ENCODE measurements around the gene HSPA4.

DNA sequence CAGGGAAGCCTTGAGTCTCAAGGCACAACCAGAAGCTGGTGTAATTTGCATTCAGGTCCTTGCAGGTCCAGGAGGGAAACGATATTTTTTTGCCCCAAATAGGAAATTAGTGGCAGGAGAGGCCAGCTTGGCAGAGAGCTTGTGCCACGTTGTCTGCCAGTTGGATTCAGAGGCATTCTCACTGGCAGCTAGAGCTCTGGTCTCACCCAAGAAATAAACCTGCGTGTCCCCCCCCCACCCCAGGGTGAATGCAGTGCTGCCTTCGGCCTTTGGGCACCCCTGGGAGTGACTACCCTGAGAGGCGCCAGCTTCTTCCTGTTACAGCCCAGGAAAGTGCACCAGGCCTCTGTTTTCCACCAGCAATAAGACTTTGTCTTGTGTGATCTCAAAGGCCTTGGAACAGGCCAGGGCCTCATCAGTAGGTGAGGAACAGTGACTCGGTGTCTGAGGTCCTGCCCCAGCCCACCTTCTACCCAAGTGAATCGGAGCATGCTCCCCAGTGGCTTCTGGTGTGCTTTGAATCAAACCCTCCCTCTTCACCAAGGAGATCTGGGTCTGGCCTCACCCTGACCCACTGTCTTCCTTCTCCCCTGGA lies 68.4 kb downstream of the HSPA4 start:
- TF ChIP-seq, protein P1, sequence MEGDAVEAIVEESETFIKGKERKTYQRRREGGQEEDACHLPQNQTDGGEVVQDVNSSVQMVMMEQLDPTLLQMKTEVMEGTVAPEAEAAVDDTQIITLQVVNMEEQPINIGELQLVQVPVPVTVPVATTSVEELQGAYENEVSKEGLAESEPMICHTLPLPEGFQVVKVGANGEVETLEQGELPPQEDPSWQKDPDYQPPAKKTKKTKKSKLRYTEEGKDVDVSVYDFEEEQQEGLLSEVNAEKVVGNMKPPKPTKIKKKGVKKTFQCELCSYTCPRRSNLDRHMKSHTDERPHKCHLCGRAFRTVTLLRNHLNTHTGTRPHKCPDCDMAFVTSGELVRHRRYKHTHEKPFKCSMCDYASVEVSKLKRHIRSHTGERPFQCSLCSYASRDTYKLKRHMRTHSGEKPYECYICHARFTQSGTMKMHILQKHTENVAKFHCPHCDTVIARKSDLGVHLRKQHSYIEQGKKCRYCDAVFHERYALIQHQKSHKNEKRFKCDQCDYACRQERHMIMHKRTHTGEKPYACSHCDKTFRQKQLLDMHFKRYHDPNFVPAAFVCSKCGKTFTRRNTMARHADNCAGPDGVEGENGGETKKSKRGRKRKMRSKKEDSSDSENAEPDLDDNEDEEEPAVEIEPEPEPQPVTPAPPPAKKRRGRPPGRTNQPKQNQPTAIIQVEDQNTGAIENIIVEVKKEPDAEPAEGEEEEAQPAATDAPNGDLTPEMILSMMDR (optimal IDR thresholded peaks at IDR 0.05 in 1 of 3, IDR thresholded peaks at IDR 0.05 in 1 of 3, conservative IDR thresholded peaks at IDR 0.05 in 1 of 3; ENCODE audit: extremely low read depth in 1 of 3, insufficient read depth in 2 of 3, low read length in 3 of 3), result no peak
- no peak for TF ChIP-seq EZH2 (IDR thresholded peaks at IDR 0.05; ENCODE audit: low read length)
